HepG2 (cell line): ENCODE results near the gene RBM22. TPM values are rescaled to one million over a fixed set of nuclear protein-coding genes. Genes with fewer than 3 reads are reported as not detected.

ENCODE experiments used
- ATAC-seq: fragments of 200-7000 bp; cut with Tn5 transposase; 3 replicates; pipeline ENCODE4 v1.9.1; 2020; ENCODE audit warnings: mild to moderate bottlenecking, moderate library complexity
- BruUV-seq: library from RNA; stranded (reverse); fragments of 400-500 nt; replicated peaks from 2 replicates; lab custom pipeline; 2021; lab: Mats Ljungman, UMichigan
- CTCF ChIA-PET: fragments of 300-600 bp; formaldehyde crosslinking; extraction: SDS; loops from one replicate; lab custom pipeline; 2021; ENCODE audit warnings: low total read pairs, inconsistent platforms, low intra/inter-chr PET ratio; lab: Yijun Ruan, JAX
- POLR2A ChIA-PET: fragments of 350-600 bp; sonication (Branson Sonifier 250); formaldehyde crosslinking; loops from one replicate; lab custom pipeline; 2020; ENCODE audit warnings: antibody characterized with exemption, inconsistent platforms; lab: Yijun Ruan, JAX
- DNase-seq: peaks from one replicate; pipeline ENCODE4 v3.0.0-alpha.2; 2015; ENCODE audit warnings: low spot score
- FAIRE-seq: peaks from 3 replicates; lab custom pipeline; 2011; peaks lifted over from hg19 to GRCh38; lab: Jason Lieb, UNC
- H2AFZ ChIP-seq: one replicate; pipeline ENCODE4 v1.6.1; 2011; ENCODE audit warnings: low read length, inconsistent platforms
- H3K27ac ChIP-seq: fragments of 300-600 bp; 3 replicates; pipeline ENCODE4 v1.8.0; 2011; ENCODE audit warnings: mixed run types, mild to moderate bottlenecking, mixed read lengths, low read length, inconsistent platforms; ENCODE audit not compliant: insufficient read depth; ENCODE audit errors: extremely low read length
- H3K27me3 ChIP-seq, 2 experiments: fragments of 200-600 bp in 1 of 2; 2 replicates in 1 of 2; 3 replicates in 1 of 2; pipeline versions ENCODE4 v1.6.0 to v1.8.0; 2011; ENCODE audit warnings: low read length in 2 of 2, mild to moderate bottlenecking in 2 of 2, moderate library complexity in 2 of 2, inconsistent platforms in 1 of 2; ENCODE audit not compliant: insufficient read depth in 2 of 2, control insufficient read depth in 1 of 2
- H3K36me3 ChIP-seq, 2 experiments: fragments of 200-600 bp in 1 of 2; replicated peaks in 1 of 2; 2 replicates in 1 of 2; 3 replicates in 1 of 2; pipeline versions ENCODE4 v1.5.1 to v1.8.0; 2011; ENCODE audit warnings: low read length in 2 of 2, inconsistent platforms in 1 of 2; ENCODE audit not compliant: insufficient read depth in 2 of 2, control insufficient read depth in 1 of 2
- H3K4me1 ChIP-seq: 2 replicates; pipeline ENCODE4 v1.5.1; 2012; ENCODE audit warnings: low read length, inconsistent platforms; ENCODE audit not compliant: insufficient read depth
- H3K4me2 ChIP-seq: 2 replicates; pipeline ENCODE4 v1.6.0; 2011; ENCODE audit warnings: low read depth, low read length, inconsistent platforms
- H3K4me3 ChIP-seq, 3 experiments: fragments of 200-600 bp in 1 of 3; sonication (generic), shearing (Covaris generic) in 1 of 3; replicated peaks in 1 of 3; 2 replicates each; pipeline ENCODE4 v1.5.1; 2011 to 2016; ENCODE audit warnings: low read length in 3 of 3, inconsistent platforms in 2 of 3, low read depth in 2 of 3, mild to moderate bottlenecking in 2 of 3, control low read depth in 1 of 3, mixed read lengths in 1 of 3; ENCODE audit not compliant: insufficient read depth in 1 of 3
- H3K79me2 ChIP-seq: one replicate; pipeline ENCODE4 v1.6.1; 2011; ENCODE audit warnings: low read length, inconsistent platforms; ENCODE audit not compliant: insufficient read depth
- H3K9ac ChIP-seq: 2 replicates; pipeline ENCODE4 v1.6.0; 2011; ENCODE audit warnings: mild to moderate bottlenecking, low read depth, low read length, inconsistent platforms; ENCODE audit not compliant: insufficient read depth
- H3K9me3 ChIP-seq: 2 replicates; pipeline ENCODE4 v1.5.1; 2012; ENCODE audit warnings: mild to moderate bottlenecking, low read length
- H4K20me1 ChIP-seq: 2 replicates; pipeline ENCODE4 v1.6.0; 2011; ENCODE audit warnings: inconsistent platforms, mild to moderate bottlenecking, low read length, moderate library complexity; ENCODE audit not compliant: insufficient read depth
- BATF2 ChIP-seq: sonication (generic); formaldehyde crosslinking; IDR thresholded peaks from 2 replicates; pipeline ENCODE4 v1.8.0; 2022; ENCODE audit warnings: mild to moderate bottlenecking, missing genetic modification reagents, moderate library complexity
- CENPX ChIP-seq: sonication (generic); formaldehyde crosslinking; IDR thresholded peaks from 2 replicates; pipeline ENCODE4 v1.9.0; 2021; ENCODE audit warnings: mild to moderate bottlenecking, missing genetic modification reagents, moderate library complexity
- DR1 ChIP-seq: sonication (generic); formaldehyde crosslinking; IDR thresholded peaks from 2 replicates; pipeline ENCODE4 v1.8.0; 2021; ENCODE audit warnings: mild to moderate bottlenecking, missing genetic modification reagents, inconsistent platforms
- GATAD1 ChIP-seq: IDR thresholded peaks from 2 replicates; pipeline ENCODE4 v1.6.1; 2016; ENCODE audit warnings: missing genetic modification reagents, missing compliant biosample characterization
- HDAC6 ChIP-seq: fragments of 200-600 bp; sonication (generic); IDR thresholded peaks from 2 replicates; pipeline ENCODE4 v1.7.0; 2017; ENCODE audit warnings: mild to moderate bottlenecking, antibody characterized with exemption, low read length, low read depth
- HOMEZ ChIP-seq: IDR thresholded peaks from 2 replicates; pipeline ENCODE4 v1.6.1; 2016; ENCODE audit warnings: low read depth
- KDM2A ChIP-seq: sonication (generic); formaldehyde crosslinking; IDR thresholded peaks from 2 replicates; pipeline ENCODE4 v1.4.0; 2020; ENCODE audit warnings: low read depth, missing genetic modification reagents, borderline replicate concordance
- MATR3 ChIP-seq: sonication (generic); formaldehyde crosslinking; IDR thresholded peaks from 2 replicates; pipeline ENCODE4 v1.4.0; 2020; ENCODE audit warnings: missing genetic modification reagents
- MXI1 ChIP-seq: IDR thresholded peaks from 3 replicates; pipeline ENCODE4 v1.6.1; 2012; ENCODE audit warnings: low read depth, low read length, inconsistent platforms, borderline replicate concordance
- NFE2L2 ChIP-seq: fragments of 150-350 bp; IDR thresholded peaks from 2 replicates; pipeline ENCODE4 v1.6.1; 2014; ENCODE audit warnings: low read length
- NPAS2 ChIP-seq: sonication (generic); formaldehyde crosslinking; IDR thresholded peaks from 2 replicates; pipeline ENCODE4 v1.8.0; 2022; ENCODE audit warnings: mild to moderate bottlenecking, missing genetic modification reagents, borderline replicate concordance
- SMARCE1 ChIP-seq: fragments of 450-650 bp; IDR thresholded peaks from 2 replicates; pipeline ENCODE4 v1.6.1; 2017; ENCODE audit warnings: borderline replicate concordance
- SNAPC5 ChIP-seq: sonication (generic); formaldehyde crosslinking; IDR thresholded peaks from 2 replicates; pipeline ENCODE4 v1.8.1; 2023; ENCODE audit warnings: mild to moderate bottlenecking, missing genetic modification reagents, borderline replicate concordance
- ZFP82 ChIP-seq: sonication (generic); formaldehyde crosslinking; IDR thresholded peaks from 2 replicates; pipeline ENCODE4 v1.5.1; 2020; ENCODE audit warnings: mild to moderate bottlenecking, missing genetic modification reagents, borderline replicate concordance
- ZNF235 ChIP-seq: sonication (generic); formaldehyde crosslinking; IDR thresholded peaks from 2 replicates; pipeline ENCODE4 v1.8.1; 2023; ENCODE audit warnings: mild to moderate bottlenecking, missing genetic modification reagents, borderline replicate concordance
- ZNF275 ChIP-seq: sonication (generic); formaldehyde crosslinking; IDR thresholded peaks from 2 replicates; pipeline ENCODE4 v1.8.0; 2022; ENCODE audit warnings: missing genetic modification reagents, mild to moderate bottlenecking, inconsistent platforms, borderline replicate concordance
- ZSCAN5A ChIP-seq: sonication (generic); formaldehyde crosslinking; IDR thresholded peaks from 2 replicates; pipeline ENCODE4 v1.8.0; 2022; ENCODE audit warnings: mild to moderate bottlenecking, missing genetic modification reagents, borderline replicate concordance
- WGBS: methylation state at CpG from one replicate; pipeline ENCODE4 v1.1.6; 2017; ENCODE audit warnings: low lambda C conversion rate; 5-methylcytosine and 5-hydroxymethylcytosine counted together
- in situ Hi-C: cut with HindIII; loops from 2 replicates; pipeline ENCODE4 v1.10.0; 2017; ENCODE audit warnings: low pct_unique_long_range_greater_than_20kb; ENCODE audit not compliant: extremely low pct_ligation_motif_present
- intact Hi-C: fragments of 100-400 bp; cut with micrococcal nuclease; formaldehyde crosslinking; loops from one replicate; pipeline ENCODE4 v1.10.0; 2022; ENCODE audit not compliant: unreplicated experiment
- polyA plus RNA-seq, 8 experiments: library from polyadenylated mRNA; depleted of rRNA in 3 of 8; stranded (reverse) in 7 of 8; unstranded in 1 of 8; fragments of >200 nt; fragmentation: Illumina TruSeq in 4 of 8; extraction: Trizol in 4 of 8; gene quantifications; 2 replicates each; pipeline versions ENCODE4 v1.2.1 to v1.2.3, GENCODE V29; 2011 to 2016; ENCODE audit warnings: low read depth in 4 of 8, missing spikeins in 1 of 8, mixed read lengths in 1 of 8; ENCODE audit not compliant: insufficient read depth in 1 of 8
- total RNA-seq, 5 experiments: library from RNA; depleted of rRNA; stranded (reverse); fragments of >200 nt; fragmentation: Illumina TruSeq; extraction: Trizol; gene quantifications; 2 replicates each; pipeline ENCODE4 v1.2.3, GENCODE V29; 2016; ENCODE audit warnings: low read depth in 1 of 5
- TF ChIP-seq, protein P1 (sequence below): sonication (generic); formaldehyde crosslinking; IDR thresholded peaks from 2 replicates; pipeline ENCODE4 v1.5.1; 2020; ENCODE audit warnings: mild to moderate bottlenecking, moderate library complexity, missing genetic modification reagents

The RBM22 gene
- total and polyA plus RNA-seq, 2 of the 13 experiments (the other 11 are each of a cell fraction or from before 2014, with no cell fraction given): 28.3 to 35.0 TPM

- Histone ChIP-seq H3K9ac (no peak overlapping the region), H3K79me2 (no peaks in the 10 kb centered on the region), H3K4me2 (no peak overlapping the region), H2AFZ (no peak overlapping the region), H3K9me3 (no peaks in the 10 kb centered on the region), H3K27me3 (peaks cover 0 to 2% of the 10 kb centered on the region in 2 experiments; a peak in 1 of 5 replicates), H3K27ac (no peak overlapping the region), H3K4me1 (peaks cover 18% of the 10 kb centered on the region), H3K36me3 (no peaks in the 10 kb centered on the region), H3K4me3 (no peak overlapping the region), H4K20me1 (no peaks in the 10 kb centered on the region)
- ChIA-PET CTCF (no interaction called here), POLR2A (no interaction called here)
- BruUV-seq: no TSS peak
- 57% methylated on average over 9 of the region's 13 CpGs for WGBS
- in situ Hi-C loops (loop anchor here (25.0 kb wide), 1 partner anchor 190 kb away; no protein-coding TSS in a partner anchor), intact Hi-C loops (no loop called here)
- no peak for FAIRE-seq
- no peak for TF ChIP-seq SMARCE1
- TF ChIP-seq ZNF275: no peak
- TF ChIP-seq MATR3 (CRISPR knock-in tag): no peak
- TF ChIP-seq CENPX (CRISPR knock-in tag): no peak
- TF ChIP-seq HDAC6: no peak
- no peak for TF ChIP-seq GATAD1 (CRISPR knock-in tag)
- TF ChIP-seq ZNF235 (CRISPR knock-in tag): no peak
- no peak for TF ChIP-seq ZSCAN5A
- TF ChIP-seq BATF2 (CRISPR knock-in tag): no peak
- no peak for TF ChIP-seq DR1 (CRISPR knock-in tag)
- no peak for TF ChIP-seq ZFP82 (CRISPR knock-in tag)
- no peak for TF ChIP-seq KDM2A (CRISPR knock-in tag)
- TF ChIP-seq SNAPC5 (CRISPR knock-in tag): no peak
- TF ChIP-seq, protein P1, sequence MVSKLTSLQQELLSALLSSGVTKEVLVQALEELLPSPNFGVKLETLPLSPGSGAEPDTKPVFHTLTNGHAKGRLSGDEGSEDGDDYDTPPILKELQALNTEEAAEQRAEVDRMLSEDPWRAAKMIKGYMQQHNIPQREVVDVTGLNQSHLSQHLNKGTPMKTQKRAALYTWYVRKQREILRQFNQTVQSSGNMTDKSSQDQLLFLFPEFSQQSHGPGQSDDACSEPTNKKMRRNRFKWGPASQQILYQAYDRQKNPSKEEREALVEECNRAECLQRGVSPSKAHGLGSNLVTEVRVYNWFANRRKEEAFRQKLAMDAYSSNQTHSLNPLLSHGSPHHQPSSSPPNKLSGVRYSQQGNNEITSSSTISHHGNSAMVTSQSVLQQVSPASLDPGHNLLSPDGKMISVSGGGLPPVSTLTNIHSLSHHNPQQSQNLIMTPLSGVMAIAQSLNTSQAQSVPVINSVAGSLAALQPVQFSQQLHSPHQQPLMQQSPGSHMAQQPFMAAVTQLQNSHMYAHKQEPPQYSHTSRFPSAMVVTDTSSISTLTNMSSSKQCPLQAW: no peak
- TF ChIP-seq MXI1: no peak
- no peak for TF ChIP-seq NFE2L2
- TF ChIP-seq HOMEZ (CRISPR knock-in tag): no peak
- no peak for TF ChIP-seq NPAS2 (CRISPR knock-in tag)
- no peak for ATAC-seq
- no peak for DNase-seq
Observed at GRCh38 chr5:150651924-150652671, 48.8 kb downstream of the RBM22 start.
